ENCODE measurements around the gene CCNB3.
A peak's percentile ranks its signal among the peaks of the same experiment; 100 is the strongest.

The CCNB3 gene

DNA sequence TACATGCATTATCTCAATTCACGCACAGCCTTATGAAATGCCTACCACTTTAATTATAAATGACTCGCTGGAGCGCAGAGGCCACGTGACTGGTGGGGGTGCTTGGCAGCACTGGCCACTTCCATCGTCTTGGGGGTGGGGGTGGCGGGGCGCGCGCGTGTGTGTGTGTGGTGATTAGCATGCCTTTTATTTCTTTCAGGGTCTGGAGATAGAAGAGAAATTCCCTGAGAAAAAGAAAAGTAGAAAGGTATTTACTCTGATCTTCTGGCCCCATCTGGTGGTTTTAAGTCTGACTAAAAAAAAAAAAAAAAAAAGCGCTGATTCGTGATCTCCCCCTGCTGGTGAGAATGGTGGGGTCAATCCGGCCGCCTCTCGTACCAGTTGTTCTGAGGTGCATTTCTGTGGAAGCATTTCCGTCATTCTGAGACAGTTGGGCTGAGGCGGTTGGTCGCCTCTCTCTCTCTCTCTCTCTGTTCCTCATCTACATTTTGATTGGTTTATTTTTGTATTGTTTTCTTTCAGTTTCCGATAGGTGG, at the start of gene CCNB3:
Gene CCNB3, plus strand, starts transcription at position 402 of the 536 bp plus-strand sequence. CDS start 80,399 bp downstream, outside the sequence.
- Mint-ChIP-seq H3K9me3 (no peaks in the 10 kb centered on the region), H3K4me1 (ENCODE audit: low read depth) (no peaks in the 10 kb centered on the region), H3K27ac (peak within 1 kb of the TSS; percentile 91), H3K27me3 (no peaks in the 10 kb centered on the region), H3K4me3 (peak within 1 kb of the TSS; percentile 76), H3K36me3 (ENCODE audit: low read depth) (no peaks in the 10 kb centered on the region)
- intact Hi-C loops (cut with micrococcal nuclease), result loop anchor here (5.0 kb wide), 1 partner anchor 287 kb away; no protein-coding TSS in a partner anchor

DNA sequence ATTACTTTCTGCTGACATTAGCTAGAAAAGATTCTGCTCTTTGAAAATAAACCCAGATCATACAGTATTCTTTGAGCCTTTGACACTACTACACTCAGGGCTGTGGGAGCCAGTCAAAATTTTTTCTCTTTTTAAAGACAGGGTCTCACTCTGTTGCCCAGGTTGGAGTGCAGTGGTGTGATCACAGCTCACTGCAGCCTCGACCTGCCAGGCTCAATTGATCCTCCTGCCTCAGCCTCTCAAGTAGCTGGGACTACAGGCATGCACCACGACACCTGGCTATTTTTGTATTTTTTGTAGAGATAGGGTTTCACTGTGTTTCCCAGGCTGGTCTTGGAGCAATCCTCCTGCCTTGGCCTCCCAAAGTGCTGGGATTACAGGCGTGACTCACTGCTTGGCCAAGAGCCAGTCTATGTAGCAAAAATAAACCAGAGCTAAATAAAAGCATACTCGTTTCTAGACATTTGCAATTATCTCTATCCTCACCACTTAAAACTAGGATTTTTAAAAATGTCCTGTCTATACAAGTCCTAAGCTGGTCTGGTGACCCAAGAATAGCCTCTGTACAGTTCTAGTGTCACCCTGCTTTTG, 46.9 kb upstream of the CCNB3 start:
- intact Hi-C loops (cut with micrococcal nuclease), result no loop called here
- H3K9me3 Mint-ChIP-seq, result no peaks in the 10 kb centered on the region
- H3K36me3 Mint-ChIP-seq (ENCODE audit: low read depth), result no peaks in the 10 kb centered on the region
- no peak overlapping the region for H3K27ac Mint-ChIP-seq
- H3K27me3 Mint-ChIP-seq, result no peaks in the 10 kb centered on the region
- no peaks in the 10 kb centered on the region for H3K4me1 Mint-ChIP-seq (ENCODE audit: low read depth)
- H3K4me3 Mint-ChIP-seq, result no peak overlapping the region

- no peaks in the 10 kb centered on the region for H3K36me3 Mint-ChIP-seq (ENCODE audit: low read depth)
- intact Hi-C loops (cut with micrococcal nuclease), result no loop called here
Measured at GRCh38 chrX:50158593-50158992, 46.0 kb upstream of the CCNB3 start.

DNA sequence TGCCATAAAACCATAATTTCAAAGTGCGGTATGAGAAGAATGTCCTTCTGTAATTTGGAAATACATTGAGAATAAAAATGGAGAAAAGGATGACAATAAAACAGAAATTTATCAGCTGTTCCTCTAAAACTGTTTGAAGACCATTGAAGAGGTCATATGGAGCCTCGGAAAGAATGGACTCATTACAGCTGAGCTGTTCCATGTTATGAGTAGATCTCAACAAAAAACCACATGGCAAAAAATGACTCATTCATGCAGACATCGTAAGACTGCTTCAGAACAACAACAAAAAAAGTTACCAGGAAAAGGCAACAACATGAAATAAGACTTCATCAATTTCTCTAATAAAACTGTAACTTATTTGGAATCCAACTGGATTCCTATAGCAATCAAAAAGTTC, 43.4 kb upstream of the CCNB3 start:
- Mint-ChIP-seq H3K4me3 (no peak overlapping the region), H3K27me3 (no peaks in the 10 kb centered on the region), H3K27ac (no peak overlapping the region), H3K9me3 (no peaks in the 10 kb centered on the region), H3K4me1 (ENCODE audit: low read depth) (no peaks in the 10 kb centered on the region), H3K36me3 (ENCODE audit: low read depth) (no peaks in the 10 kb centered on the region)
- intact Hi-C loops (cut with micrococcal nuclease), result no loop called here

More at GRCh38 chrX:50158593-50158992, 46.0 kb upstream of the CCNB3 start:
- no peaks in the 10 kb centered on the region for H3K9me3 Mint-ChIP-seq
- H3K27me3 Mint-ChIP-seq, result no peaks in the 10 kb centered on the region
- H3K4me1 Mint-ChIP-seq (ENCODE audit: low read depth), result no peaks in the 10 kb centered on the region
- no peak overlapping the region for H3K27ac Mint-ChIP-seq
- H3K4me3 Mint-ChIP-seq, result no peak overlapping the region

- H3K4me1 Mint-ChIP-seq (ENCODE audit: low read depth), result no peaks in the 10 kb centered on the region
- H3K27me3 Mint-ChIP-seq, result no peaks in the 10 kb centered on the region
- no peaks in the 10 kb centered on the region for H3K9me3 Mint-ChIP-seq
- H3K27ac Mint-ChIP-seq, result no peak overlapping the region
- H3K4me3 Mint-ChIP-seq, result no peak overlapping the region
- H3K36me3 Mint-ChIP-seq (ENCODE audit: low read depth), result no peaks in the 10 kb centered on the region
- intact Hi-C loops (cut with micrococcal nuclease), result no loop called here
Measured at GRCh38 chrX:50165727-50166126, 38.8 kb upstream of the CCNB3 start.

DNA sequence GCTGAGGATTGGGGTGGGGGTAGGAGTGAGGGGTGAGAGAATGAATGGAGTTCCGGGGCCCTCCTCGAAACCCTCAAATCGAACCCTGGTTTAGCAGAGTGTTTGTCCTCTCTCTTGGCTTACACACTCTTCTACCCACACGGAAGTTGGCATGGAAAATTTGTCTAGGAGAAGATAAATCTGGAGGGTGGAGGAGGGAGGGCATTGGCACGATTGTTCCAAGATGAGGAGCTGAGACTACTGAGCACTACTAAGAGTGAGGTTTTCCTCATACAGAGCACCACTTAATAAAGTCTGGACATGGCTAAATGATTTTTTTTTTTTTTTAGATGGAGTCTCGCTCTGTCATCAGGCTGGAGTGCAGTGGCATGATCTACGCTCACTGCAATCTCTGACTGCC, 37.2 kb upstream of the CCNB3 start:
- Mint-ChIP-seq H3K9me3 (no peaks in the 10 kb centered on the region), H3K27me3 (no peaks in the 10 kb centered on the region), H3K4me3 (no peak overlapping the region), H3K27ac (no peak overlapping the region), H3K4me1 (ENCODE audit: low read depth) (no peaks in the 10 kb centered on the region), H3K36me3 (ENCODE audit: low read depth) (no peaks in the 10 kb centered on the region)
- intact Hi-C loops (cut with micrococcal nuclease), result no loop called here

DNA sequence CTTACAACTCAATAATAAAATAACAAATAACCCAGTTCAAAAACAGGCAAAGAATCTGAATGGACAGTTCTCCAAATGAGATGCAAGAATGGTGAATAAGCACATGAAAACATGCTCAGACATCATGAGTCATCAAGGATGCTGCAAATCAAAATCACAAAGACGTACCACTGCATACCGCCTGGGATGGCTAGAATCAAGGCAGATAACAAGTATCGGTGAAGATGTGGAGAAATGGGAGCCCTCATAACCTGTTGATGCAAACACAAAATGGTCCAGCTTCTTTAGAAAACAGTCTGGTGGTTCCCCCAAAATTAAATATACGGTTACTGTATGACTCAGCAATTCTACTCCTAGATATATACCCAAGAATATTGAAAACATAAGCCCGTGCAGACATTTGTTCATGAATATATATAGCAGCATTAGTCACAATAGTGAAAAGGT, 36.3 kb upstream of the CCNB3 start:
- no peaks in the 10 kb centered on the region for H3K9me3 Mint-ChIP-seq
- H3K27ac Mint-ChIP-seq, result no peak overlapping the region
- H3K4me1 Mint-ChIP-seq (ENCODE audit: low read depth), result no peaks in the 10 kb centered on the region
- no peaks in the 10 kb centered on the region for H3K36me3 Mint-ChIP-seq (ENCODE audit: low read depth)
- no peak overlapping the region for H3K4me3 Mint-ChIP-seq
- H3K27me3 Mint-ChIP-seq, result no peaks in the 10 kb centered on the region
- intact Hi-C loops (cut with micrococcal nuclease), result no loop called here

DNA sequence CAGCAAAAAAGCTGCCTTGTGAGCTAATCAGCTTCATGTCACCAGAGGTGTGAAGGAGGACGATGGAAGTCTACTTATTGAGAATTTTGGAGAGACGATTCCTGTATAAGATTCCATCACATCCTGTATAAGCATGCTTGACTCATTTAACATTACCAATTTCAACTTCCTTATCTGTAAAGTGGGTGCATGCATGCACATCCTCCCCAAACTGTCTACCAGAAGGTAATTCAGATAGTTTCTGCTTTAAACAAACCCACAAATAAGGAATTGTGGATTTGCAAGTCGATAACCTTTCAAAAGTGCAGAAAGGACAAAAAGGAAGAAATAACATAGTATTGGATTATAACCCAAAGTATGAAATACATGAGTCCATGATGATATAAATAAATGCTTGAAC, 34.8 kb upstream of the CCNB3 start:
- H3K27ac Mint-ChIP-seq, result no peak overlapping the region
- H3K36me3 Mint-ChIP-seq (ENCODE audit: low read depth), result no peaks in the 10 kb centered on the region
- H3K27me3 Mint-ChIP-seq, result no peaks in the 10 kb centered on the region
- H3K4me1 Mint-ChIP-seq (ENCODE audit: low read depth), result no peaks in the 10 kb centered on the region
- H3K9me3 Mint-ChIP-seq, result no peaks in the 10 kb centered on the region
- no peak overlapping the region for H3K4me3 Mint-ChIP-seq
- intact Hi-C loops (cut with micrococcal nuclease), result no loop called here

GRCh38 chrX:50180073-50180940, 24.3 kb upstream of the CCNB3 start:
- Mint-ChIP-seq H3K27me3 (no peaks in the 10 kb centered on the region), H3K4me1 (ENCODE audit: low read depth) (peaks cover 11% of the 10 kb centered on the region)
- intact Hi-C loops (cut with micrococcal nuclease), result no loop called here

DNA sequence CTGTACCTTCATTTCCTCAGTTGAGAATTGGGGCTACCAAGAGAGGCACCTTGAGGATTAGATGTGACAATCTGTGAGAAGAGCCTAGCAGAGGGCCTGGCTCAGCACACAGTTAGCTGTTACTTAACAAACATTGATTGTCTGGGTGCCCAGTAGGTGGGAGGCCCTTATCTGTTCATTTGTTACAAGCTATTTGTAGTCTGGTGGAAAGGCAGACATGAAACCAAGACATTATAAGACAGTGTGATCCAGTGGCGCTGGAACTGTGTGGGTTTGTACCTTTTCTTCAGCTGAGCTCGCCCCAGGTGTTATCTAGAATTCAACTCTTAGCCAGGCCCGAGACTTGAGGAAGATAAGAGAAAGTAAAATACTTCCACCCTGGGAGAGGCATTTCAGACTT, 20.7 kb upstream of the CCNB3 start:
- intact Hi-C loops (cut with micrococcal nuclease), result no loop called here
- H3K4me3 Mint-ChIP-seq, result no peak overlapping the region
- H3K4me1 Mint-ChIP-seq (ENCODE audit: low read depth), result peaks cover 11% of the 10 kb centered on the region
- H3K27ac Mint-ChIP-seq, result no peak overlapping the region
- no peaks in the 10 kb centered on the region for H3K27me3 Mint-ChIP-seq
- no peaks in the 10 kb centered on the region for H3K36me3 Mint-ChIP-seq (ENCODE audit: low read depth)
- no peaks in the 10 kb centered on the region for H3K9me3 Mint-ChIP-seq

More at GRCh38 chrX:50180073-50180940, 24.3 kb upstream of the CCNB3 start:
- Mint-ChIP-seq H3K9me3 (no peaks in the 10 kb centered on the region), H3K4me3 (no peak overlapping the region), H3K27ac (no peak overlapping the region), H3K36me3 (ENCODE audit: low read depth) (no peaks in the 10 kb centered on the region)

- Mint-ChIP-seq H3K4me3 (no peak overlapping the region), H3K4me1 (ENCODE audit: low read depth) (no peaks in the 10 kb centered on the region), H3K36me3 (ENCODE audit: low read depth) (no peaks in the 10 kb centered on the region), H3K9me3 (no peaks in the 10 kb centered on the region), H3K27ac (no peak overlapping the region), H3K27me3 (no peaks in the 10 kb centered on the region)
- intact Hi-C loops (cut with micrococcal nuclease), result no loop called here
Measured at GRCh38 chrX:50188859-50189600, 15.5 kb upstream of the CCNB3 start.

DNA sequence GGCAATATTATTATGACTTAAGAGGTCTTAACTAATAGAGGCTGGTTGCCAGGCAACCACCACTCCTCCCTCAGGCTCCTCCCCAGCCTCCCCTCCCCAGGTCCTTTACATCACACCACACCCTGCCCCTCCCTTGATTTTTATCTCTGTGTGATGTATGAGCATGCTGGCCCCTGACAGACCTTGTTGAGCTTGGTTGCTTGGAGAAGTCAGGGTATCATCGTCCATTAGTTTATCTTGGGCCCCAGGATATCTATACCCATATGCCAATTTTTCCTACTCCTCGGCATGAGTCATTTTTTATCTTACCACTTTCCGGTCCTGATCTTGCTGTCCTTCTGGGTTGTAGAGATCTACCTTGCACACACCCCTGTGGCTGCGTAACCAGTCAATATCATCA, 6.2 kb upstream of the CCNB3 start:
- no peaks in the 10 kb centered on the region for H3K27me3 Mint-ChIP-seq
- no peaks in the 10 kb centered on the region for H3K4me1 Mint-ChIP-seq (ENCODE audit: low read depth)
- no peaks in the 10 kb centered on the region for H3K9me3 Mint-ChIP-seq
- no peak overlapping the region for H3K4me3 Mint-ChIP-seq
- no peaks in the 10 kb centered on the region for H3K36me3 Mint-ChIP-seq (ENCODE audit: low read depth)
- no peak overlapping the region for H3K27ac Mint-ChIP-seq
- intact Hi-C loops (cut with micrococcal nuclease), result no loop called here

- intact Hi-C loops (cut with micrococcal nuclease), result loop anchor here (5.0 kb wide), 1 partner anchor 284 kb away; no protein-coding TSS in a partner anchor
Measured at GRCh38 chrX:50200907-50201306, 3.7 kb upstream of the CCNB3 start, which contains the start of gene AKAP4. Gene AKAP4 (minus strand): TSS chrX:50201007. CDS start chrX:50200889, 118 bp downstream.

More at GRCh38 chrX:50200907-50201306, 3.7 kb upstream of the CCNB3 start, which contains the start of gene AKAP4:
- H3K4me1 Mint-ChIP-seq (ENCODE audit: low read depth), result no peaks in the 10 kb centered on the region
- no peaks in the 10 kb centered on the region for H3K9me3 Mint-ChIP-seq
- H3K36me3 Mint-ChIP-seq (ENCODE audit: low read depth), result no peaks in the 10 kb centered on the region
- no peaks in the 10 kb centered on the region for H3K27me3 Mint-ChIP-seq
- H3K27ac Mint-ChIP-seq, result no peak within 1 kb of the TSS
- no peak within 1 kb of the TSS for H3K4me3 Mint-ChIP-seq
